ENCODE results near the gene KCNH1. TPM values are rescaled to one million over a fixed set of nuclear protein-coding genes. Genes with fewer than 3 reads are reported as not detected.

The KCNH1 gene
- total and polyA plus RNA-seq, 2 of the 4 experiments (the other 2 are of a cell fraction): 0.27 to 0.54 TPM

GRCh38 chr1:210677533-210677932 lies 456.4 kb downstream of the KCNH1 start:
- no peak overlapping the region for H3K4me3 ChIP-seq (ENCODE audit: insufficient read depth, low read depth, low read length)
- intact Hi-C loops (cut with micrococcal nuclease) (no loop called here), in situ Hi-C loops (cut with MboI; ENCODE audit: low sequenced_read_pairs) (no loop called here), dilution Hi-C loops (cut with HindIII; ENCODE audit: low sequenced_read_pairs, unreplicated experiment) (no loop called here)
- no peak overlapping the region for H3K14ac ChIP-seq (replicated peaks; ENCODE audit: low read depth, low read length)
- no peak overlapping the region for H3K56ac ChIP-seq (ENCODE audit: extremely low read depth, insufficient read depth, low read length)
- no peak overlapping the region for H3K23ac ChIP-seq (ENCODE audit: low read depth, low read length)
- H2BK20ac ChIP-seq (ENCODE audit: low read depth, low read length): no peak overlapping the region
- ChIA-PET POLR2A (ENCODE audit: unreplicated experiment) (no interaction called here), CTCF (no interaction called here)
- H3K4me1 ChIP-seq (ENCODE audit: control insufficient read depth, insufficient read depth, low read length): 0 out of 2 replicates have a peak, but pooled peaks cover 3% of the 10 kb centered on the region
- no peak overlapping the region for H2BK5ac ChIP-seq (ENCODE audit: low read depth, low read length, poor library complexity, severe bottlenecking)
- H3K36me3 ChIP-seq (ENCODE audit: control insufficient read depth, insufficient read depth, low read length): no peaks in the 10 kb centered on the region
- DNase-seq: no peak
- H4K8ac ChIP-seq (ENCODE audit: low read depth in 2 of 2, low read length in 2 of 2): no peak overlapping the region
- no peak overlapping the region for H4K91ac ChIP-seq (ENCODE audit: insufficient read depth, low read depth, low read length)
- H3K27ac ChIP-seq (ENCODE audit: insufficient read depth, low read length): no peak overlapping the region
- no peak overlapping the region for H3K4me2 ChIP-seq (ENCODE audit: low read depth, low read length)
- H3K9ac ChIP-seq (ENCODE audit: low read depth, low read length): no peak overlapping the region
- no peak for ATAC-seq (ENCODE audit: low read depth)
- no peaks in the 10 kb centered on the region for H3K9me3 ChIP-seq (ENCODE audit: control insufficient read depth, insufficient read depth, low read length)
- no peak overlapping the region for H3K4ac ChIP-seq (ENCODE audit: low read depth, low read length)
- WGBS, 2 experiments (ENCODE audit: extremely low coverage in 2 of 2, insufficient read length in 1 of 2): no CpG with 5 or more reads among the region's 4 CpGs
- no peak overlapping the region for H2BK15ac ChIP-seq (ENCODE audit: low read depth, low read length)
- no peak overlapping the region for H2AK9ac ChIP-seq (replicated peaks; ENCODE audit: low read depth, low read length, poor library complexity)
- TF ChIP-seq FOS (IDR thresholded peaks at IDR 0.05; ENCODE audit: low read depth, low read length): no peak
- TF ChIP-seq POLR2A (IDR thresholded peaks at IDR 0.05; ENCODE audit: low read depth, low read length): no peak
- TF ChIP-seq MAFK (IDR thresholded peaks at IDR 0.05; ENCODE audit: low read depth, low read length): no peak
- TF ChIP-seq CEBPB (IDR thresholded peaks at IDR 0.05; ENCODE audit: low read depth, low read length): no peak
- TF ChIP-seq NFE2L2 (IDR thresholded peaks at IDR 0.05; ENCODE audit: low read depth, low read length): no peak
- no peak for TF ChIP-seq CTCF (conservative IDR thresholded peaks at IDR 0.05; ENCODE audit: low read depth, low read length)
- TF ChIP-seq SMC3 (IDR thresholded peaks at IDR 0.05; ENCODE audit: low read depth, low read length): no peak
- TF ChIP-seq CHD1 (IDR thresholded peaks at IDR 0.05; ENCODE audit: low read depth, low read length): no peak
- TF ChIP-seq RFX5 (IDR thresholded peaks at IDR 0.05; ENCODE audit: low read depth, low read length): no peak
- no peak for TF ChIP-seq BHLHE40 (IDR thresholded peaks at IDR 0.05; ENCODE audit: low read depth, low read length)
- TF ChIP-seq RCOR1 (IDR thresholded peaks at IDR 0.05; ENCODE audit: insufficient replicate concordance, low read length): no peak
- TF ChIP-seq MAZ (IDR thresholded peaks at IDR 0.05; ENCODE audit: borderline replicate concordance, low read depth, low read length): no peak
- no peak for TF ChIP-seq RAD21 (IDR thresholded peaks at IDR 0.05; ENCODE audit: low read length)
- no peak for TF ChIP-seq ELK1 (IDR thresholded peaks at IDR 0.05; ENCODE audit: borderline replicate concordance, low read depth, low read length)
- TF ChIP-seq MXI1 (IDR thresholded peaks at IDR 0.05; ENCODE audit: borderline replicate concordance, low read depth, low read length): no peak
- BruUV-seq (replicated peaks): no TSS peak
- H4K5ac ChIP-seq (ENCODE audit: low read depth, low read length): no peak overlapping the region
- H2AK5ac ChIP-seq (ENCODE audit: low read depth, low read length): no peak overlapping the region
- no peaks in the 10 kb centered on the region for H3K27me3 ChIP-seq (ENCODE audit: control insufficient read depth, insufficient read depth, low read length)
- H3K9me1 ChIP-seq (ENCODE audit: insufficient read depth, low read length): no peaks in the 10 kb centered on the region
- no peaks in the 10 kb centered on the region for H3K79me1 ChIP-seq (ENCODE audit: low read depth in 1 of 2, low read length in 2 of 2)
- H2AFZ ChIP-seq (replicated peaks; ENCODE audit: low read length, poor library complexity): no peak overlapping the region
- no peaks in the 10 kb centered on the region for H4K20me1 ChIP-seq (ENCODE audit: insufficient read depth, low read length)
- H3K18ac ChIP-seq (ENCODE audit: low read depth, low read length): no peak overlapping the region
- H2BK120ac ChIP-seq (ENCODE audit: low read depth, low read length): no peak overlapping the region
